DND-41 (cell line): ENCODE data around the gene C1orf115.

Source experiments
- ATAC-seq: fragments of 200-7000 bp; cut with Tn5 transposase; 3 replicates; pipeline ENCODE4 v1.9.1; 2021; ENCODE audit warnings: low read depth; ENCODE audit not compliant: insufficient read depth
- DNase-seq: peaks from one replicate; pipeline ENCODE4 v3.0.0-alpha.2; 2020
- H2AFZ ChIP-seq: 2 replicates; pipeline ENCODE4 v1.6.0; 2012; ENCODE audit warnings: low read depth, low read length
- H3K27ac ChIP-seq: 2 replicates; pipeline ENCODE4 v1.5.1; 2012; ENCODE audit warnings: low read length, inconsistent platforms
- H3K27me3 ChIP-seq: fragments of 200-600 bp; sonication (generic); 2 replicates; pipeline ENCODE4 v1.6.0; 2012; ENCODE audit warnings: low read length, mild to moderate bottlenecking, inconsistent platforms; ENCODE audit not compliant: insufficient read depth, poor library complexity
- H3K36me3 ChIP-seq: 2 replicates; pipeline ENCODE4 v1.5.1; 2012; ENCODE audit warnings: low read length, inconsistent platforms; ENCODE audit not compliant: insufficient read depth
- H3K4me1 ChIP-seq: 2 replicates; pipeline ENCODE4 v1.5.1; 2012; ENCODE audit warnings: mild to moderate bottlenecking, low read length; ENCODE audit not compliant: insufficient read depth
- H3K4me2 ChIP-seq: 2 replicates; pipeline ENCODE4 v1.6.0; 2012; ENCODE audit warnings: mild to moderate bottlenecking, moderate library complexity, low read length, inconsistent platforms; ENCODE audit not compliant: insufficient read depth
- H3K4me3 ChIP-seq, 2 experiments: fragments of 200-600 bp in 1 of 2; shearing (Covaris generic) in 1 of 2; 2 replicates each; pipeline ENCODE4 v1.5.1; 2012 to 2016; ENCODE audit warnings: inconsistent platforms in 2 of 2, low read length in 2 of 2, mild to moderate bottlenecking in 2 of 2, low read depth in 1 of 2, moderate library complexity in 1 of 2
- H3K79me2 ChIP-seq: 2 replicates; pipeline ENCODE4 v1.6.0; 2012; ENCODE audit warnings: low read length, inconsistent platforms; ENCODE audit not compliant: insufficient read depth
- H3K9ac ChIP-seq: 2 replicates; pipeline ENCODE4 v1.6.0; 2012; ENCODE audit warnings: low read depth, mild to moderate bottlenecking, inconsistent platforms, low read length, moderate library complexity
- H3K9me3 ChIP-seq: 2 replicates; pipeline ENCODE4 v1.5.1; 2012; ENCODE audit warnings: low read length, moderate library complexity, mild to moderate bottlenecking, inconsistent platforms; ENCODE audit not compliant: insufficient read depth, severe bottlenecking
- H4K20me1 ChIP-seq: 2 replicates; pipeline ENCODE4 v1.6.0; 2012; ENCODE audit warnings: low read length; ENCODE audit not compliant: insufficient read depth
- CTCF ChIP-seq: IDR thresholded peaks from 2 replicates; pipeline ENCODE4 v1.5.1; 2012; ENCODE audit warnings: borderline replicate concordance, low read length, moderate library complexity, mild to moderate bottlenecking; ENCODE audit not compliant: poor library complexity, severe bottlenecking; ENCODE audit errors: extremely low read depth
- EZH2 ChIP-seq: IDR thresholded peaks from 3 replicates; pipeline ENCODE4 v1.6.1; 2012; ENCODE audit warnings: borderline replicate concordance, low read depth, mild to moderate bottlenecking, moderate library complexity, low read length, inconsistent platforms; ENCODE audit not compliant: severe bottlenecking

Gene C1orf115

GRCh38 chr1:220670365-220670764 is 19.8 kb upstream of the C1orf115 start:
- ATAC-seq (no peak), DNase-seq (no peak)
- Histone ChIP-seq H3K9ac (no peak overlapping the region), H3K4me2 (no peak overlapping the region), H3K27ac (no peak overlapping the region), H2AFZ (no peak overlapping the region), H3K9me3 (no peaks in the 10 kb centered on the region), H3K36me3 (no peaks in the 10 kb centered on the region), H3K79me2 (no peaks in the 10 kb centered on the region), H3K27me3 (no peaks in the 10 kb centered on the region), H3K4me3 (no peak overlapping the region), H4K20me1 (no peaks in the 10 kb centered on the region), H3K4me1 (no peaks in the 10 kb centered on the region)
- TF ChIP-seq EZH2 = no peak
- no peak for TF ChIP-seq CTCF

GRCh38 chr1:220673921-220674320 is 16.2 kb upstream of the C1orf115 start:
- Histone ChIP-seq H3K79me2 (no peaks in the 10 kb centered on the region), H3K27ac (no peak overlapping the region), H3K9me3 (no peaks in the 10 kb centered on the region), H2AFZ (no peak overlapping the region), H3K4me1 (no peaks in the 10 kb centered on the region), H4K20me1 (no peaks in the 10 kb centered on the region), H3K9ac (no peak overlapping the region), H3K4me3 (no peak overlapping the region), H3K36me3 (no peaks in the 10 kb centered on the region), H3K27me3 (no peaks in the 10 kb centered on the region), H3K4me2 (no peak overlapping the region)
- ATAC-seq (no peak), DNase-seq (no peak)
- TF ChIP-seq CTCF (no peak), EZH2 (no peak)

GRCh38 chr1:220677251-220677650 is 12.9 kb upstream of the C1orf115 start:
- no peaks in the 10 kb centered on the region for H4K20me1 ChIP-seq

More at GRCh38 chr1:220677251-220677650, 12.9 kb upstream of the C1orf115 start:
- Histone ChIP-seq H3K79me2 (no peaks in the 10 kb centered on the region), H3K9me3 (no peaks in the 10 kb centered on the region), H2AFZ (no peak overlapping the region), H3K4me1 (no peaks in the 10 kb centered on the region), H3K27me3 (no peaks in the 10 kb centered on the region), H3K4me3 (no peak overlapping the region), H3K4me2 (no peak overlapping the region), H3K9ac (no peak overlapping the region), H3K36me3 (no peaks in the 10 kb centered on the region), H3K27ac (no peak overlapping the region)
- DNase-seq (no peak), ATAC-seq (no peak)
- TF ChIP-seq CTCF (no peak), EZH2 (no peak)
